Inflammatory macrophage (primary cell): ENCODE data around the gene RANBP1.
"Not testable (repeated sequence)": the region's sequence is repeated elsewhere in the genome, so short reads cannot be mapped to it uniquely, and the experiment has no call there.

ENCODE experiments used
- DNase-seq, 2 donors: peaks; one replicate each; pipeline ENCODE4 v3.0.0-alpha.2; 2020 to 2022

The RANBP1 gene

GRCh38 chr22:20154602-20155187 is 38.8 kb downstream of the RANBP1 start:
- no peak for DNase-seq

GRCh38 chr22:20155330-20156041 is 39.6 kb downstream of the RANBP1 start:
- DNase-seq: peak; percentile 34 to 57

- DNase-seq: no peak
Observed at GRCh38 chr22:20156042-20156389, 40.1 kb downstream of the RANBP1 start.

GRCh38 chr22:20156611-20157429 is 40.9 kb downstream of the RANBP1 start:
- peak; percentile 69 to 77 for DNase-seq

- DNase-seq: no peak
Observed at GRCh38 chr22:20157430-20158183, 41.7 kb downstream of the RANBP1 start.

GRCh38 chr22:20158391-20159036 is 42.6 kb downstream of the RANBP1 start:
- DNase-seq: no peak

GRCh38 chr22:20159076-20159475 is 43.2 kb downstream of the RANBP1 start:
- no peak for DNase-seq

- DNase-seq: not testable (repeated sequence)
Observed at GRCh38 chr22:20159531-20159930, 43.6 kb downstream of the RANBP1 start.

GRCh38 chr22:20160041-20160440 is 44.1 kb downstream of the RANBP1 start:
- no peak for DNase-seq

- DNase-seq: no peak
Observed at GRCh38 chr22:20164863-20165262, 49.0 kb downstream of the RANBP1 start.

GRCh38 chr22:20165421-20165820 is 49.5 kb downstream of the RANBP1 start:
- no peak for DNase-seq

GRCh38 chr22:20165913-20166312 is 50.0 kb downstream of the RANBP1 start:
- DNase-seq: no peak

GRCh38 chr22:20166703-20167102 is 50.8 kb downstream of the RANBP1 start:
- no peak for DNase-seq

- DNase-seq: no peak
Observed at GRCh38 chr22:20167643-20168322, 51.9 kb downstream of the RANBP1 start.

- DNase-seq: no peak
Observed at GRCh38 chr22:20169253-20169822, 53.4 kb downstream of the RANBP1 start.

- no peak for DNase-seq
Observed at GRCh38 chr22:20170170-20170569, 54.3 kb downstream of the RANBP1 start.

- no peak for DNase-seq
Observed at GRCh38 chr22:20171288-20172140, 55.6 kb downstream of the RANBP1 start.

GRCh38 chr22:20172141-20172613 is 56.3 kb downstream of the RANBP1 start:
- no peak for DNase-seq

- DNase-seq: no peak
Observed at GRCh38 chr22:20173246-20173645, 57.3 kb downstream of the RANBP1 start.

GRCh38 chr22:20173772-20174171 is 57.9 kb downstream of the RANBP1 start:
- no peak for DNase-seq
